OCI-LY7 (cell line): ENCODE results near the gene ZNF530.

ENCODE experiments used
- EZH2phosphoT487 ChIP-seq: fragments of 200-600 bp; sonication (generic); IDR thresholded peaks from 2 replicates; pipeline ENCODE4 v1.6.1; 2018; ENCODE audit warnings: low read depth, borderline replicate concordance, mild to moderate bottlenecking, mixed run types, antibody characterized with exemption, low read length, moderate library complexity, mixed read lengths
- TF ChIP-seq, protein P1 (sequence below): fragments of 200-600 bp; sonication (generic); conservative IDR thresholded peaks from 2 replicates; pipeline ENCODE4 v1.5.1; 2014; ENCODE audit warnings: mild to moderate bottlenecking, antibody characterized with exemption, low read length, moderate library complexity, mixed read lengths

- TF ChIP-seq, protein P1, sequence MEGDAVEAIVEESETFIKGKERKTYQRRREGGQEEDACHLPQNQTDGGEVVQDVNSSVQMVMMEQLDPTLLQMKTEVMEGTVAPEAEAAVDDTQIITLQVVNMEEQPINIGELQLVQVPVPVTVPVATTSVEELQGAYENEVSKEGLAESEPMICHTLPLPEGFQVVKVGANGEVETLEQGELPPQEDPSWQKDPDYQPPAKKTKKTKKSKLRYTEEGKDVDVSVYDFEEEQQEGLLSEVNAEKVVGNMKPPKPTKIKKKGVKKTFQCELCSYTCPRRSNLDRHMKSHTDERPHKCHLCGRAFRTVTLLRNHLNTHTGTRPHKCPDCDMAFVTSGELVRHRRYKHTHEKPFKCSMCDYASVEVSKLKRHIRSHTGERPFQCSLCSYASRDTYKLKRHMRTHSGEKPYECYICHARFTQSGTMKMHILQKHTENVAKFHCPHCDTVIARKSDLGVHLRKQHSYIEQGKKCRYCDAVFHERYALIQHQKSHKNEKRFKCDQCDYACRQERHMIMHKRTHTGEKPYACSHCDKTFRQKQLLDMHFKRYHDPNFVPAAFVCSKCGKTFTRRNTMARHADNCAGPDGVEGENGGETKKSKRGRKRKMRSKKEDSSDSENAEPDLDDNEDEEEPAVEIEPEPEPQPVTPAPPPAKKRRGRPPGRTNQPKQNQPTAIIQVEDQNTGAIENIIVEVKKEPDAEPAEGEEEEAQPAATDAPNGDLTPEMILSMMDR, result no peak
- no peak for TF ChIP-seq EZH2phosphoT487
Observed at GRCh38 chr19:57623091-57623490, 23.4 kb downstream of the ZNF530 start.
